Endothelial cell of umbilical vein (primary cell): ENCODE measurements around the gene LRRC53.

Source experiments
- CTCF ChIP-seq, 2 donors: IDR thresholded peaks; 1 replicate in 1 of 2; 2 replicates in 1 of 2; pipeline ENCODE4 v1.5.1; 2011; ENCODE audit warnings: low read length in 2 of 2, mild to moderate bottlenecking in 2 of 2, moderate library complexity in 2 of 2, control low read depth in 1 of 2, inconsistent platforms in 1 of 2, low read depth in 1 of 2; ENCODE audit not compliant: insufficient read depth in 1 of 2; ENCODE audit errors: extremely low read depth in 1 of 2
- EZH2 ChIP-seq: IDR thresholded peaks from 2 replicates; pipeline ENCODE4 v1.6.1; 2012; ENCODE audit warnings: borderline replicate concordance, low read depth, mild to moderate bottlenecking, moderate library complexity, low read length, inconsistent platforms; ENCODE audit not compliant: severe bottlenecking
- GATA2 ChIP-seq: IDR thresholded peaks from 2 replicates; pipeline ENCODE4 v1.7.0; 2011; ENCODE audit warnings: low read depth, mild to moderate bottlenecking, moderate library complexity, mixed read lengths, low read length; ENCODE audit not compliant: insufficient read length, insufficient read depth
- JUN ChIP-seq: IDR thresholded peaks from 2 replicates; pipeline ENCODE4 v1.6.1; 2011; ENCODE audit warnings: borderline replicate concordance, low read depth; ENCODE audit not compliant: insufficient read length, insufficient read depth
- MAX ChIP-seq: IDR thresholded peaks from 2 replicates; pipeline ENCODE4 v1.6.1; 2011; ENCODE audit not compliant: insufficient read depth, insufficient read length
- MYC ChIP-seq: IDR thresholded peaks from one replicate; pipeline ENCODE4 v1.6.1; 2011; ENCODE audit warnings: mild to moderate bottlenecking, low read depth, low read length
- POLR2A ChIP-seq: IDR thresholded peaks from 2 replicates; pipeline ENCODE4 v1.6.1; 2012; ENCODE audit warnings: low read depth, mild to moderate bottlenecking, control low read depth, low read length
- POLR2AphosphoS5 ChIP-seq: IDR thresholded peaks from 2 replicates; pipeline ENCODE4 v1.6.1; 2012; ENCODE audit warnings: low read depth, mild to moderate bottlenecking, control low read depth, low read length, moderate library complexity; ENCODE audit not compliant: insufficient read depth

- no peak for TF ChIP-seq POLR2A
- no peak for TF ChIP-seq EZH2
- no peak for TF ChIP-seq CTCF (IDR thresholded peaks at IDR 0.05; ENCODE audit: extremely low read depth in 1 of 2, insufficient read depth in 1 of 2, low read depth in 1 of 2, low read length in 2 of 2)
- no peak for TF ChIP-seq POLR2AphosphoS5
- TF ChIP-seq MAX: no peak
- TF ChIP-seq JUN: no peak
- no peak for TF ChIP-seq GATA2
- no peak for TF ChIP-seq MYC
These were observed 13.5 kb downstream of the LRRC53 start for GRCh38 chr1:74498901-74499300.
